SJCRH30 (cell line): ENCODE results near the gene FLT1. TPM values are rescaled to one million over a fixed set of nuclear protein-coding genes. Genes with fewer than 3 reads are reported as not detected.
A peak's percentile ranks its signal among the peaks of the same experiment; 100 is the strongest.

Experiments
- DNase-seq, 2 experiments: peaks; one replicate each; pipeline ENCODE4 v3.0.0-alpha.2; 2015 to 2020
- H3K27ac ChIP-seq: fragments of 250-450 bp; sonication (Bioruptor Pico); 2 replicates; pipeline ENCODE4 v1.5.1; 2020; ENCODE audit warnings: mild to moderate bottlenecking, moderate library complexity
- H3K27me3 ChIP-seq: fragments of 250-450 bp; sonication (Bioruptor Pico); 2 replicates; pipeline ENCODE4 v1.5.1; 2020; ENCODE audit warnings: mild to moderate bottlenecking, moderate library complexity
- H3K36me3 ChIP-seq: fragments of 250-450 bp; sonication (Bioruptor Pico); 2 replicates; pipeline ENCODE4 v1.5.1; 2020; ENCODE audit warnings: mild to moderate bottlenecking, moderate library complexity
- H3K4me1 ChIP-seq: fragments of 250-450 bp; sonication (Bioruptor Pico); 2 replicates; pipeline ENCODE4 v1.5.1; 2020; ENCODE audit warnings: mild to moderate bottlenecking, moderate library complexity
- H3K4me3 ChIP-seq: fragments of 250-450 bp; sonication (Bioruptor Pico); 2 replicates; pipeline ENCODE4 v1.5.1; 2020; ENCODE audit warnings: mild to moderate bottlenecking, moderate library complexity
- H3K9me3 ChIP-seq: fragments of 250-450 bp; sonication (Bioruptor Pico); replicated peaks from 2 replicates; pipeline ENCODE4 v1.5.1; 2020; ENCODE audit warnings: mild to moderate bottlenecking, moderate library complexity
- total RNA-seq: library from RNA; depleted of rRNA; stranded (reverse); fragments of >200 nt; shearing (Covaris generic); gene quantifications from 2 replicates; pipeline ENCODE4 v1.2.3, GENCODE V29; 2014; rRNA removed

Gene FLT1, protein sequence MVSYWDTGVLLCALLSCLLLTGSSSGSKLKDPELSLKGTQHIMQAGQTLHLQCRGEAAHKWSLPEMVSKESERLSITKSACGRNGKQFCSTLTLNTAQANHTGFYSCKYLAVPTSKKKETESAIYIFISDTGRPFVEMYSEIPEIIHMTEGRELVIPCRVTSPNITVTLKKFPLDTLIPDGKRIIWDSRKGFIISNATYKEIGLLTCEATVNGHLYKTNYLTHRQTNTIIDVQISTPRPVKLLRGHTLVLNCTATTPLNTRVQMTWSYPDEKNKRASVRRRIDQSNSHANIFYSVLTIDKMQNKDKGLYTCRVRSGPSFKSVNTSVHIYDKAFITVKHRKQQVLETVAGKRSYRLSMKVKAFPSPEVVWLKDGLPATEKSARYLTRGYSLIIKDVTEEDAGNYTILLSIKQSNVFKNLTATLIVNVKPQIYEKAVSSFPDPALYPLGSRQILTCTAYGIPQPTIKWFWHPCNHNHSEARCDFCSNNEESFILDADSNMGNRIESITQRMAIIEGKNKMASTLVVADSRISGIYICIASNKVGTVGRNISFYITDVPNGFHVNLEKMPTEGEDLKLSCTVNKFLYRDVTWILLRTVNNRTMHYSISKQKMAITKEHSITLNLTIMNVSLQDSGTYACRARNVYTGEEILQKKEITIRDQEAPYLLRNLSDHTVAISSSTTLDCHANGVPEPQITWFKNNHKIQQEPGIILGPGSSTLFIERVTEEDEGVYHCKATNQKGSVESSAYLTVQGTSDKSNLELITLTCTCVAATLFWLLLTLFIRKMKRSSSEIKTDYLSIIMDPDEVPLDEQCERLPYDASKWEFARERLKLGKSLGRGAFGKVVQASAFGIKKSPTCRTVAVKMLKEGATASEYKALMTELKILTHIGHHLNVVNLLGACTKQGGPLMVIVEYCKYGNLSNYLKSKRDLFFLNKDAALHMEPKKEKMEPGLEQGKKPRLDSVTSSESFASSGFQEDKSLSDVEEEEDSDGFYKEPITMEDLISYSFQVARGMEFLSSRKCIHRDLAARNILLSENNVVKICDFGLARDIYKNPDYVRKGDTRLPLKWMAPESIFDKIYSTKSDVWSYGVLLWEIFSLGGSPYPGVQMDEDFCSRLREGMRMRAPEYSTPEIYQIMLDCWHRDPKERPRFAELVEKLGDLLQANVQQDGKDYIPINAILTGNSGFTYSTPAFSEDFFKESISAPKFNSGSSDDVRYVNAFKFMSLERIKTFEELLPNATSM (N-terminal part only)
- total RNA-seq: 0.25 and 0.36 TPM in 2 replicates

DNA sequence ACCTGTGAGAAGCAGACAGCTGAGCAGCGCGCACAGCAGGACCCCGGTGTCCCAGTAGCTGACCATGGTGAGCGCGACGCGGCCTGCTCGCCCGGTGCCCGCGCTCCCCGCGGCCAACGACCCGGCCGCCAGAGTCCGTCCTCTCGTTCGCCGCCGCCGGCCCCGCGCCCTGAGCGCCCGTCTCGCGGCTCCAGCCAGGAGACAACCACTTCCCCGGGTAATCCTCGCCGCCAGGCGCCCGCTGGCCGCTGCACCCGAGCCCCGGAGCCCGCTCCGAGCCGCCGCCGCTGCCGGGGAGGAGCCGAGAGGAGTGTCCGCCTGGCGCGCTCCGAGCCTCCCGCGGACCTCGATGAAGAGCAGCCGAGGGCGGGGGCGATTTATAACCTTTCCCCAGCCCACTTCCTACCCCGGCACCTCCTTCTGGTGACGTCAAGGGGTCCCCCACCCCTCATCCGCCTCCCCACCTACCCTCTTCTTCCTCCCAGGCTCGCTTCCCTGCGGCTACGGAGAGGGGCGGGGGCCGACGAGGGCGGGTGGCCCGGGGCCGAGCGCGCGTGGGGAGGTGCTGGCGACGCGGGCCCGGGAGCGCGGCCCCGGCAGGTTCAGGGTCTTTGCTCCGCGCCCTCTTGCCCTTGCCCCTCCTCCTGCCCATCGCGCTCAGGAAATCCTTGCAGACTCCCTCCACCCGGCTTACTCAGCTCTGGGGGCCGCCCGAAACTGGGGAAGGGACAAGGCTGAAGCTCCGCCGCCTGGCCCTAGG, at the start of gene FLT1:
Gene FLT1 (minus strand): TSS at position 351 of the 760 bp plus-strand sequence. CDS start 285 bp downstream, at position 66.
- DNase-seq: no peak
- H3K27me3 ChIP-seq: peaks cover 7% of the 10 kb centered on the region; the same call in 1 of the 2 replicates

DNA sequence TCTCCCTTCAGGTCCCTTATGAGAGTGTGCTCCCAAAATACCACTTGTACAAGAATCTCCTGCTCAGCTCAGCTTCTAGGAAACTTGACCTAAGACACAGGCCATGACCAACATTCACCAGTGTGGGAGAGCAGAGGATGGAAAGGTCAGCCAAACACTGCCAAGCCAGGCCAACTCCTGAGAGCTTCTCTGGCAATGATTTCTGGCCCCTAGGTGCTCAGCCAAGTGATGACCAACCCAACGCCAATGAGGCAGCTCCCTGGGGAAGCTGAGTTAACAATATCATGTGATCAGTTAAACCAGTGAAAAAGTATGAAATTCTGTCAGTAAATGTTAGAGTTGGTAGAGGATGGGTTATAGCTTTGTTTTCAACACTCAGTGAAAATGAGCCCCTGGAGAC, 49.1 kb upstream of the FLT1 start:
- Histone ChIP-seq H3K4me1 (no peaks in the 10 kb centered on the region), H3K36me3 (no peaks in the 10 kb centered on the region), H3K4me3 (no peak overlapping the region), H3K27ac (no peak overlapping the region), H3K9me3 (no peaks in the 10 kb centered on the region; the same call in none of the 2 replicates), H3K27me3 (no peaks in the 10 kb centered on the region)
- no peak for DNase-seq

More for the DNA sequence above, at the start of gene FLT1:
- peaks cover 19% of the 10 kb centered on the region for H3K4me1 ChIP-seq
- no peak within 1 kb of the TSS for H3K27ac ChIP-seq
- 0 out of 2 replicates have a peak within 1 kb of the TSS, but pooled peaks have one; percentile 5 for H3K4me3 ChIP-seq
- H3K9me3 ChIP-seq: no peaks in the 10 kb centered on the region
- H3K36me3 ChIP-seq: no peaks in the 10 kb centered on the region

DNA sequence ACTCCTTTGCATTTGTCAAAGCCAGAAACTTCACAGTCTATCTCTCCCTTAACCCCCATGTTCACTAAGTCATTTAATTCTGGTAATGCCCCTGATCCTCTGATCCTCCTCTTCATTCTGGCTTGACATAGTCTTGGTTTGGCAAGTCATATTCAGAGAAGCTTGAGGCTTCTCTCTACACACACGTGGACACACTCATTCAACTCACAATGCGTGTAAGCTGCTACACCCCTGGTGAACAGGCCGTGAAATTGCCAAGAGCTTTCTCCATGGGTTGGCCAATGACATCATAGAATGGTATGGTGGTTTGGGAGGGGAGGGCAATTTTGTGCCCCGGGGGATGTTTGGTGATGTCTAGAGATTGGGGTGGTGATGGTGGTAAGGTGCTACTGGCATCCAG, 47.9 kb upstream of the FLT1 start:
- no peaks in the 10 kb centered on the region for H3K36me3 ChIP-seq
- no peaks in the 10 kb centered on the region for H3K4me1 ChIP-seq
- H3K9me3 ChIP-seq: no peaks in the 10 kb centered on the region; the same call in none of the 2 replicates
- no peak overlapping the region for H3K4me3 ChIP-seq
- no peak overlapping the region for H3K27ac ChIP-seq
- no peak for DNase-seq
- H3K27me3 ChIP-seq: no peaks in the 10 kb centered on the region

DNA sequence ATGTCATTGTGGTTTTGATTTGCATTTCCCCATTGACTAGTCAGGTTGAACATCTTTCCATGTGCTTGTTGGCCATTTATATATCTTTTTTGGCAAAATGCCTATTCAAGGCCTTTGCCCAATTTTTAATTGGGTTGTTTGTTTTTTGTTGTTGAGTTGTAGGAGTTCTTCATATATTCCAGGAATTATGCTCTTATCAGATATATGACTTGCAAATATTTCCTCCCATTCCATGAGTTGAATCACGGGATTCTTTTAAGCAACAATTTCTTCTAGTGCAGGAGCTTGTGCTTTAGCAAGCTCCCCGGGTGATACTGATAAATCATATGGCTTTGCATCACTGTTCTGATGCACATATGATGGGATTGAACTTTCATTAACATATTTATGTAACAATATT, 47.0 kb upstream of the FLT1 start:
- no peak overlapping the region for H3K4me3 ChIP-seq
- DNase-seq: no peak
- no peaks in the 10 kb centered on the region for H3K36me3 ChIP-seq
- H3K9me3 ChIP-seq: no peaks in the 10 kb centered on the region; the same call in none of the 2 replicates
- no peak overlapping the region for H3K27ac ChIP-seq
- no peaks in the 10 kb centered on the region for H3K4me1 ChIP-seq
- no peaks in the 10 kb centered on the region for H3K27me3 ChIP-seq

DNA sequence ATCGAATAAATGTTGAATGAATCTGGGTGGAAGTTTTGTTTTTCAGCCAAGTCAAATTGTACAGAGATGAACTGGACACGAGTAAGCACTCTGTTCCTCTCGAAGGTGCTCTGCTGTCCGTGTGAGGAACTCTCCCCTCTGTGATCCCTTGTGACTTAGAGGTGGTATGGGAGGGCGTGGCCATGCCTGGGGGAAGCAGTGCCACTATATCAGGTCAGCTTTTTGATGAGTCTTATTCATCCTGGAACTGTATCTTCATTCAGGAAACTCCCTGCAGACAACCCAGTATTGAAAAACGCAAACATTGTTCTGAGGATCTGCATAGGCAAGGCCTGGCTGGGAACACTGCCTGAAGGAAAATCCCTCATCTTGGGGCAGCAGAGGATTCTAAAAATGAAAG, 45.7 kb upstream of the FLT1 start:
- Histone ChIP-seq H3K4me1 (no peaks in the 10 kb centered on the region), H3K36me3 (no peaks in the 10 kb centered on the region), H3K27me3 (no peaks in the 10 kb centered on the region), H3K9me3 (no peaks in the 10 kb centered on the region; the same call in none of the 2 replicates), H3K4me3 (no peak overlapping the region), H3K27ac (no peak overlapping the region)
- DNase-seq: no peak

DNA sequence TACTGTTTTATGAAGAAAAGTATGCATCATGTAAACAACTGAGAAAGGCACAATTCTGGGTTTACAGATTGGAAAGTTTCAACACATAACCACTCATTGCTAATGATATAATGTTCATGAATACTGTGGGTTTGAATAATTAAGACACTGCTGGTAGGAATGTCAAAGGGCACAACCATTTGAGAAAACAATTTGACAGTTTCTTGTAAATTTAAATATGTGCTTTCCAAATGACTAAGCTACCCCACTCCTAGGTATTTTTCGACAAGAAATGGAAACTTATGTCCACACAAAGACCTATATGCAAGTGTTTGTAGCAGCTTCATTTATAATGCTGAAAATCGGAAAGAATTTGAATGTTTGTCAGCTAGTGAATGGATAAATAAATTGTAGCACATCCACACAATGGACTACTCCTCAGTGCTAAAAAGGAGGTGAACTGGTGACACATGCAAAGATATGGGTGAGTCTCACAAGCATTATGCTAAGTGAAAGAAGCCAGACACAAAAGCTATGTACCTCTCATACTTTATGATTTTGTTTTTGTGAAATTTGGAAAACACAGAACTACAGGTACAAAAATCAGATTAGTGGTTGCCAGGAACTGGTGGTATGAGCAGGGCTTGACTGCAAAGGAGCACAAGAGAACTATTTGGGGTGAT, 44.8 kb upstream of the FLT1 start:
- no peaks in the 10 kb centered on the region for H3K36me3 ChIP-seq
- H3K4me1 ChIP-seq: no peaks in the 10 kb centered on the region
- H3K9me3 ChIP-seq: no peaks in the 10 kb centered on the region; the same call in none of the 2 replicates
- H3K27me3 ChIP-seq: no peaks in the 10 kb centered on the region
- no peak overlapping the region for H3K27ac ChIP-seq
- H3K4me3 ChIP-seq: no peak overlapping the region
- DNase-seq: no peak

DNA sequence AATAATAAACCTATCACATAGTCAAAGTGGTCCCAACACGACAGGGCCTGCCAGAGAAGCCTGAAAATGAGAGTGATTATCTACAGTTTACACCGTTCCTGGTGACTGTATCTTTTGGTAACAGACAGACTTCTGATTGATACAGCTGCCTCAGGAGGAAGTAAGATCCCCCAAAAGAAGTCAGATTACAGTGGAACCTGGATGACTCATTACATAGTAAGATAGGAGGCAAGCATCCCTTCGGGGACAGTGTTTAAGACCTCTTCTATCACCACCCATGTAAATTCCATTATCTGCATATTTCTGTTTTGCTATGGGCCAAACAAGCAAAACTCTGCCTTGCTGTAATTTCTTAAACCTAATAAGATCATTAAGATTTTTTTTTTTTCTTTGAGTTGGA, 44.0 kb upstream of the FLT1 start:
- H3K9me3 ChIP-seq: no peaks in the 10 kb centered on the region; the same call in none of the 2 replicates
- no peak for DNase-seq
- H3K4me3 ChIP-seq: no peak overlapping the region
- H3K4me1 ChIP-seq: no peaks in the 10 kb centered on the region
- no peaks in the 10 kb centered on the region for H3K36me3 ChIP-seq
- H3K27ac ChIP-seq: no peak overlapping the region
- H3K27me3 ChIP-seq: no peaks in the 10 kb centered on the region

DNA sequence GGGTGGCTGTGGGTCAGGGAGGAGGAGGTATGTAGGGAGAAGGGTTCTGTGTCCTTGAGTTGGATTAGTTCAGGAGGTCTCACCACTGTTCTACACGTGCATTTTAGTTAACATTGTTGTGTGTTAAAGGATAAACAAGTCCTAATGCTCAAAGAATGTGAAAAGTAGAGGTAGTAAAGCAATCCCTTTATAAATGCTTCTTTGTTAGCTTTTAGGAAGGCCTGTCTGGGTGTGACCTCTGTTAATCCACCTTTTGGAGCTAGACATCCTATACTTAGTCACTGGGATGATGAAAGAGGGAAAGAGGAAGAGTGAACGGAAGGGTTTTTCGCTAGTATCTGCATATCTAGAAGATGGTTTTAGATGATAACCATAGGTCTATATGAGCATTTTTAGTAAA, 42.2 kb upstream of the FLT1 start:
- H3K36me3 ChIP-seq: no peaks in the 10 kb centered on the region
- H3K9me3 ChIP-seq: no peaks in the 10 kb centered on the region; the same call in 1 of the 2 replicates
- no peak overlapping the region for H3K27ac ChIP-seq
- DNase-seq: no peak
- H3K4me3 ChIP-seq: no peak overlapping the region
- H3K27me3 ChIP-seq: no peaks in the 10 kb centered on the region
- no peaks in the 10 kb centered on the region for H3K4me1 ChIP-seq

DNA sequence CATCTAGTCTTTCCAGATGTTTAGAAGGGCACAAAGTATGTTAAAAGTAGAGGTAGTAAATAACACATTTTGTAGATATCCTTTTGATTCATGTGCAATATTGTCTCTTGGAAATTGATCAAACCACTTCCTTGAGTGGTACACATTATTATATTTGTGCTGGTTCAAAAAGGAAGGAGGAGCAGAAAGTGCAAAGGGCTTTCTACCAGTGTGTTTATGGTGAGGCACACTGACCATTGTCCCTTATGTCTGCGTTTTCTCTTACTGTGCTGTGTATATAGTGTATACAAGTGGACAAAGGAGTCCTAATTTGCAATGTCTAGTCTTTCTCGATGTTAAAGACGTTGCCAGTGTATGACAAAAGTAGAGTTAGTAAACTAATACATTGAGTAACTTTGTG, 41.4 kb upstream of the FLT1 start:
- H3K36me3 ChIP-seq: no peaks in the 10 kb centered on the region
- H3K9me3 ChIP-seq: no peaks in the 10 kb centered on the region; the same call in 1 of the 2 replicates
- H3K27me3 ChIP-seq: no peaks in the 10 kb centered on the region
- no peak overlapping the region for H3K4me3 ChIP-seq
- no peak overlapping the region for H3K27ac ChIP-seq
- no peaks in the 10 kb centered on the region for H3K4me1 ChIP-seq
- DNase-seq: no peak

DNA sequence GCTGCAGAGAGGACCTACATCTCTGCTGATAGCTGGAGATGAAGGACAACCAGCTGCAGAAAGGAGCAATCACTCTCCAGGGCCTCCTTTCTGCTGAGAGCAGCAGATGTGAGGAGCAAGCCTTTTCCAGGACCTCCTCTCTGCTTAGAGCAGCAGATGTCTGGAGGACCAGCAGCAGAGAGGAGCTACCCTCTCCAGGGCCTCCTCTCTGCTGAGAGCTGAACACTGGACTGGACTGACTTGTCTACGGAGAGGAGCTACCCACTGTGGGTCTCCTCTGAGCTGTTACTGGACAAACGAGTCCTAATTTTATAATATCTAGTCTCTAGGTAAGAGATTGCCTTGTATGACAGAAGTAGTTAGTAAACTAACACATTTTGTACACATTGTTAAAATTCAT, 40.8 kb upstream of the FLT1 start:
- Histone ChIP-seq H3K4me3 (no peak overlapping the region), H3K36me3 (no peaks in the 10 kb centered on the region), H3K27me3 (no peaks in the 10 kb centered on the region), H3K9me3 (no peaks in the 10 kb centered on the region; the same call in 1 of the 2 replicates), H3K4me1 (no peaks in the 10 kb centered on the region), H3K27ac (no peak overlapping the region)
- no peak for DNase-seq

DNA sequence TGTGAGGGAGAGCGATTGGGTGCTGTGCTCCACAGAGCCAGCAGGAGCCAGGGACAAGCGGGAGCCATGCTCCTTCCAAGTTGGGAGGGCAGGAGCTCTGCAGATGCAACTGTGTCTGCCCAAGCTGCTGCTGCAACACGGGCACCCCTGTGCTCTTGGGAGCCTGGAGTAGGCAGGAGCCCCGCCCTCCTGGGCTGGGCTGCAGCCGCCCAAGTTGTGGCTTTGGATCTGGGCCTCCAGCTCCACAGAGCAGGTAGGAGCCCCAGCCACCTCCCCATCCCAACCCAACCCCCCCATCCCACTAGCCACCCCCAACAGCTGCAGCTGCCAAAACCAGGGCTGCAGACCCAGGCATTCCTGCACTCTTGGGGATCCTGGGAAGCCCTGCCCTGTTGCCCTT, 39.9 kb upstream of the FLT1 start:
- Histone ChIP-seq H3K36me3 (no peaks in the 10 kb centered on the region), H3K4me3 (no peak overlapping the region), H3K27ac (no peak overlapping the region), H3K9me3 (no peaks in the 10 kb centered on the region; the same call in 1 of the 2 replicates), H3K4me1 (no peaks in the 10 kb centered on the region), H3K27me3 (peaks cover 3% of the 10 kb centered on the region; the same call in 1 of the 2 replicates)
- no peak for DNase-seq

DNA sequence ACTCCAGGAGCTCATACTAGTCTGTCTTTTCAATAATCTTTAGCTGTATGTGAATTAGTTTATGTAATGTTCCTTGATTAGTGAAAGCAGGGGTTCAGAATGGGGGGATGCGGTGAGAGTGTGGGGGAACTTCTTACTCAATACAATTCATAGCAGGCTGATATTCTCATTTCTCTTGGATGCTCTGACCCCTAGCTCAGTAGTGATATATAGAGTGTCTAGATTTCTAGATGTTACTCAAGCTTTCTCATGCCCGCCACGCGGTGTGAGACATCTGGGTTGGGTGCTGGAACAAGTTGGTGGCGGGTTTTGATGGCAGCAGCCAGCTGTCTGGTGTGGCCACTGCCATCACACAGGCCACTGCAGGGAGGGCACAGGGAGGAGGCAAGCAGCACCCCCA, 39.3 kb upstream of the FLT1 start:
- H3K4me3 ChIP-seq: no peak overlapping the region
- H3K27me3 ChIP-seq: peaks cover 3% of the 10 kb centered on the region; the same call in 1 of the 2 replicates
- no peaks in the 10 kb centered on the region for H3K4me1 ChIP-seq
- no peaks in the 10 kb centered on the region for H3K9me3 ChIP-seq
- H3K27ac ChIP-seq: no peak overlapping the region
- no peaks in the 10 kb centered on the region for H3K36me3 ChIP-seq
- no peak for DNase-seq

DNA sequence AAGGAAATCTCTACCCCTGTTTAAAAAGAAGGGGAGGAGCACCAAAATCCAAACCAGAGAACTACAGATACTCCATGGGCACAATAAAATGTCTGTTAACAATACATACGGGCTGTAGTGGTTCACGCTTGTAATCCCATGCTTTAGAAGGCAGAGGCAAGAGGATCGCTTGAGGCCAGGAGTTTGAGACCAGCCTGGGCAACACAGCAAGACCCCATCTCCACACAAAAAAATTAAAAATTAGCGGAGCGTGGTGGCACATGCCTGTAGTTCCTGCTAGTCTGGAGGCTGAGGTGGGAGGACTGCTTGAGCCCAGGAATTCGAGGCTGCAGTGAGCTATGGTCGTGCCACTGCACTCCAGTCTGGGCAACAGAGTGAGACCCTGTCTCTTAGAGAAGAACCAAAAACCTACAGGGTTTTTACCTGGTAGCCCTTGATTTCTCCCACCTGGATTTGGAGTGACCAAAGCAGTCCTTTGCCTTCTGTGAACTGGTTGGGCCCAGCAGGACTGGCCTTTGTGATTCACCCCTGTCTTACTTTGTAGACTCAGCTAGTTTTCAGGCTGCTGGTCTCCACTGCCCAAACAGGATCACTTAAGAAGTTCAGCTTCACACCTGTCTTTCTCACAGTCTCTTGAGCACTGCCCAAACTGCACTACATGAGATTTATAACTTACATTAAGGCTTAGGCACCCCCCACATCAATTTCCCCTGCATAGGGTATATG, 38.7 kb upstream of the FLT1 start:
- Histone ChIP-seq H3K4me3 (no peak overlapping the region), H3K36me3 (no peaks in the 10 kb centered on the region), H3K27ac (no peak overlapping the region), H3K9me3 (no peaks in the 10 kb centered on the region), H3K27me3 (peaks cover 3% of the 10 kb centered on the region; the same call in 1 of the 2 replicates), H3K4me1 (no peaks in the 10 kb centered on the region)
- no peak for DNase-seq
